DND-41 (cell line): ENCODE results near the gene ASCL1.

Source experiments
- EZH2 ChIP-seq: IDR thresholded peaks from 3 replicates; pipeline ENCODE4 v1.6.1; 2012; ENCODE audit warnings: borderline replicate concordance, low read depth, mild to moderate bottlenecking, moderate library complexity, low read length, inconsistent platforms; ENCODE audit not compliant: severe bottlenecking
- TF ChIP-seq, protein P1 (sequence below): IDR thresholded peaks from 2 replicates; pipeline ENCODE4 v1.5.1; 2012; ENCODE audit warnings: borderline replicate concordance, low read length, moderate library complexity, mild to moderate bottlenecking; ENCODE audit not compliant: poor library complexity, severe bottlenecking; ENCODE audit errors: extremely low read depth

DNA sequence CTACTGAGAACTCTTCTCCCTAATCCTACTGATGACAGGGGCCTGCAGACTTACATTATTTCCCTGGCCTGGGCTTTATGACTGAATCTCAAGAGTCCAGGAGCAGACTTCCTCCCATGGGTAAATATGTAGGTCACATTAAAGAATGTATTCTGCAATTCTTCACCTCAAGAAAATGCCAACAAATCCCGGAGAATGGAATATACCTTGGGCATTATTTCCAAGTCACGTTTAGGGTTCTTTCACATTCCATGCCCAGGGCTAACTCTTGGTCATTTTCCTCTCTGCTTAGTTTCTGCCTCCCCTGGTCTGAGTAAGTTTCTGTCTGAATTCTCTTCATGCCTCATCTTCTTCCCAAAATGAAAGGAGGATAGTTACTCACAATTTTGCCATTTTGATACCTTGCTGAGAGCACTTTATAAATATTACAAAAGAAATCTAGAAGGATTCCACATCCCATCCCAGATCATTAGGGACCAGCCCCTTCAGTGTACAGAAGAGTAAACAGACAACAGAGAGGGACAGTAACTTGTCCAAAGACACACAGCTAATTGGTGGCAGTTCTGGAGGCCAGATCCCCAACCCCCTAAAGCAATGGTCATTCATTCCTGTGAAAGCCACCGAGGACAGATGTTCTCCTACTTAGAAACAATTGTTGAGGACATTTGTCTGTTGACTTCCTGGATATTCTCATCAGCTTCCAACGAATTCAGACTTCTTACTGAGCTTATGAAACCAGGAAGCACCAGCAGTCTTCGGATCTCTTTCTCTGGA lies 41.0 kb upstream of the ASCL1 start:
- no peak for TF ChIP-seq EZH2
- TF ChIP-seq, protein P1, sequence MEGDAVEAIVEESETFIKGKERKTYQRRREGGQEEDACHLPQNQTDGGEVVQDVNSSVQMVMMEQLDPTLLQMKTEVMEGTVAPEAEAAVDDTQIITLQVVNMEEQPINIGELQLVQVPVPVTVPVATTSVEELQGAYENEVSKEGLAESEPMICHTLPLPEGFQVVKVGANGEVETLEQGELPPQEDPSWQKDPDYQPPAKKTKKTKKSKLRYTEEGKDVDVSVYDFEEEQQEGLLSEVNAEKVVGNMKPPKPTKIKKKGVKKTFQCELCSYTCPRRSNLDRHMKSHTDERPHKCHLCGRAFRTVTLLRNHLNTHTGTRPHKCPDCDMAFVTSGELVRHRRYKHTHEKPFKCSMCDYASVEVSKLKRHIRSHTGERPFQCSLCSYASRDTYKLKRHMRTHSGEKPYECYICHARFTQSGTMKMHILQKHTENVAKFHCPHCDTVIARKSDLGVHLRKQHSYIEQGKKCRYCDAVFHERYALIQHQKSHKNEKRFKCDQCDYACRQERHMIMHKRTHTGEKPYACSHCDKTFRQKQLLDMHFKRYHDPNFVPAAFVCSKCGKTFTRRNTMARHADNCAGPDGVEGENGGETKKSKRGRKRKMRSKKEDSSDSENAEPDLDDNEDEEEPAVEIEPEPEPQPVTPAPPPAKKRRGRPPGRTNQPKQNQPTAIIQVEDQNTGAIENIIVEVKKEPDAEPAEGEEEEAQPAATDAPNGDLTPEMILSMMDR: no peak
